Nephron progenitor cell (in vitro differentiated cells): ENCODE data around the gene TSPAN4.

Source experiments
- DNase-seq: peaks from one replicate; pipeline ENCODE4 v3.0.0; 2021
- H3K27ac Mint-ChIP-seq: 2 replicates; pipeline ENCODE4 v1.8.0; 2021; ENCODE audit warnings: mild to moderate bottlenecking, moderate library complexity, mixed read lengths
- H3K27me3 Mint-ChIP-seq: 2 replicates; pipeline ENCODE4 v1.8.0; 2021; ENCODE audit warnings: mild to moderate bottlenecking, low read depth, mixed read lengths; ENCODE audit not compliant: poor library complexity
- H3K36me3 Mint-ChIP-seq: 2 replicates; pipeline ENCODE4 v1.8.0; 2021; ENCODE audit warnings: low read depth, mixed read lengths
- H3K4me1 Mint-ChIP-seq: 2 replicates; pipeline ENCODE4 v1.8.0; 2021; ENCODE audit warnings: mixed read lengths
- H3K4me3 Mint-ChIP-seq: 2 replicates; pipeline ENCODE4 v1.8.0; 2021; ENCODE audit warnings: mild to moderate bottlenecking, moderate library complexity, mixed read lengths
- H3K9me3 Mint-ChIP-seq: 2 replicates; pipeline ENCODE4 v1.8.0; 2021; ENCODE audit warnings: mild to moderate bottlenecking, moderate library complexity, mixed read lengths
- TF ChIP-seq, protein P1 (sequence below): fragments of 200-600 bp; sonication (generic); IDR thresholded peaks from 2 replicates; pipeline ENCODE4 v1.5.0; 2021; ENCODE audit warnings: antibody characterized with exemption

Gene TSPAN4

DNA sequence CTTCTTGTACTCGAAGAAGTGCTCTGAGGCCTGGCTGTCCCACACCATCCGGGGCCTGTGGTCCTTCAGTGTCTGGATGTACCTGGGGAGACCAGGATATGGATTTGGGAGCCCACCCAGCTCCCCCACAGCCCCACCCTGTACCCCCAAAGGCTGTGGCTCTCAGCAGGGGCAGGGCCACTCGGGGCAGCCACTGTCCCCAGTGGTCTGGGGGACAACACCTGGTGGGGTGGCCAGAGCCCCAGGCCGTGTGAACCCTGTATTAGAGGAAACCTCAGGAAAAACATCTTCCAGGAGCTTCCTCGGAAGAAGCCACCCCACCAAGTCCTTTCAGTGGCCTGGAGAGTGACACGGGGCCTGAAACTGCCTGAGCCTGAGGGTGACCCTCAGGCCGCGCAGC lies 27.8 kb downstream of the TSPAN4 start:
- H3K4me3 Mint-ChIP-seq = no peak overlapping the region
- peaks cover 15% of the 10 kb centered on the region for H3K36me3 Mint-ChIP-seq
- no peak for DNase-seq
- H3K27ac Mint-ChIP-seq = no peak overlapping the region
- H3K9me3 Mint-ChIP-seq = no peaks in the 10 kb centered on the region
- TF ChIP-seq, protein P1, sequence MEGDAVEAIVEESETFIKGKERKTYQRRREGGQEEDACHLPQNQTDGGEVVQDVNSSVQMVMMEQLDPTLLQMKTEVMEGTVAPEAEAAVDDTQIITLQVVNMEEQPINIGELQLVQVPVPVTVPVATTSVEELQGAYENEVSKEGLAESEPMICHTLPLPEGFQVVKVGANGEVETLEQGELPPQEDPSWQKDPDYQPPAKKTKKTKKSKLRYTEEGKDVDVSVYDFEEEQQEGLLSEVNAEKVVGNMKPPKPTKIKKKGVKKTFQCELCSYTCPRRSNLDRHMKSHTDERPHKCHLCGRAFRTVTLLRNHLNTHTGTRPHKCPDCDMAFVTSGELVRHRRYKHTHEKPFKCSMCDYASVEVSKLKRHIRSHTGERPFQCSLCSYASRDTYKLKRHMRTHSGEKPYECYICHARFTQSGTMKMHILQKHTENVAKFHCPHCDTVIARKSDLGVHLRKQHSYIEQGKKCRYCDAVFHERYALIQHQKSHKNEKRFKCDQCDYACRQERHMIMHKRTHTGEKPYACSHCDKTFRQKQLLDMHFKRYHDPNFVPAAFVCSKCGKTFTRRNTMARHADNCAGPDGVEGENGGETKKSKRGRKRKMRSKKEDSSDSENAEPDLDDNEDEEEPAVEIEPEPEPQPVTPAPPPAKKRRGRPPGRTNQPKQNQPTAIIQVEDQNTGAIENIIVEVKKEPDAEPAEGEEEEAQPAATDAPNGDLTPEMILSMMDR = no peak
- H3K4me1 Mint-ChIP-seq = peaks cover 5% of the 10 kb centered on the region
- no peaks in the 10 kb centered on the region for H3K27me3 Mint-ChIP-seq

DNA sequence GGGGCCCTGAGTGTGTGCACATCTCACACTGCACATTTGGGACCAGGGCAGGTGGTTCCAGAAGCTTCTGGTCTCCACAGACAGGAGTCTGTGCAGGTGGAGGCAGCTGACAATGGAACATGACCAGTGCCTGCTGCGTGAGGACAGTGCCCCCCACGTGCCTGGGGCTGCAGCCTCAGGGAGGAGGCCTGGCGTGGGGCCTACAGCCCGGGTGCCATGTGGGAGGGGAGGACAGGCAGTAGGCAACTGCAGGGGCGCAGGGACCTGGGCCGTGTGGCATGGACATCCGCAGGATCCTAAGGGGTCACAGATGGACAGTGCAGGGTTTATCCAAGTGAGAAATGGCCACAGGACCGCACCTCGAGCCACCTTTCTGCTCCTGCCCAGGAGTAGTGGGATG lies 28.8 kb downstream of the TSPAN4 start:
- DNase-seq = no peak
- peaks cover 22% of the 10 kb centered on the region for H3K36me3 Mint-ChIP-seq
- TF ChIP-seq, protein P1 = no peak
- H3K4me3 Mint-ChIP-seq = no peak overlapping the region
- H3K27me3 Mint-ChIP-seq = no peaks in the 10 kb centered on the region
- H3K9me3 Mint-ChIP-seq = no peaks in the 10 kb centered on the region
- H3K4me1 Mint-ChIP-seq = peaks cover 5% of the 10 kb centered on the region
- no peak overlapping the region for H3K27ac Mint-ChIP-seq

DNA sequence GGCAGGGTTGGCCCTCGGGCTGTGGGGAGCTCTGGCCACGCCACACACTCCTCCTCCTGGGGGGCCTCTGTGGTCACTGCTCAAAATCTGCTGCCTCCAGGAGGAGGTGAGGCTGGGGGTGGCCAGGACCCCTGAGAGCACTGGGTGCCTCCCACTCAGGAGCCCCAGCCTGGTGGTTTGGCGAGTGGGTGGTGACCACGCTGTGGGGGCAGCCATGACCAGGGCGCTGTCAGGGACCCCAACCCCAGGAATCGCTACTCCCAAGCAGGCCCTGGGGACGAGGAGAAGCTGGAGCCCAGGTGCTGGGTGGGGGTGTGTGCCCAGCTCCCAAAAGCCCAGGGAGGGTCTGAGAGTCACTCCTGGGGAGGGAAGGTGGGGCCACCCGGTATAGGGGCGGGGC lies 30.1 kb downstream of the TSPAN4 start:
- DNase-seq = no peak
- TF ChIP-seq, protein P1 = no peak
- H3K4me1 Mint-ChIP-seq = peaks cover 8% of the 10 kb centered on the region
- H3K36me3 Mint-ChIP-seq = peaks cover 28% of the 10 kb centered on the region
- no peak overlapping the region for H3K4me3 Mint-ChIP-seq
- H3K27me3 Mint-ChIP-seq = no peaks in the 10 kb centered on the region
- no peaks in the 10 kb centered on the region for H3K9me3 Mint-ChIP-seq
- no peak overlapping the region for H3K27ac Mint-ChIP-seq

DNA sequence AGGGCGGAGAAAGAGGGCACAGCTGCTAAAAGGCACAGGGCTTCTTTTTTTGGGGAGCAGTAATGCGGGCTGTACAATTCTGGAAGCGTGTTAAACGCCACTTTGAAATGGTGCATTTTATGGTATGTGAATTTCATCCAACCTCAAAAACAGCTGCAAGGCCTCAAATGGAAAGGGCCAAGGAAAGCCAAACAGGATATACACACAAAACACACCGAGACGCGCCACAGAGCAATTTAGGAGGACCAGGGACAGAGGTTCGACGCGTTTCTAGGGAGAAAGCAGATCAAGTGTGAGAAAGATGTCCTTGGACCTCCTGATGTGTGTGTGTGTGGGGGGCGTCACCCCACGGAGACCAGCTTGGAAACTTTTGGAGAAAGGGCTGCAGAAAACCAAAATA lies 31.1 kb downstream of the TSPAN4 start:
- Mint-ChIP-seq H3K36me3 (peaks cover 31% of the 10 kb centered on the region), H3K27ac (peak overlapping the region; percentile 66), H3K4me1 (peaks cover 10% of the 10 kb centered on the region), H3K27me3 (no peaks in the 10 kb centered on the region), H3K9me3 (no peaks in the 10 kb centered on the region), H3K4me3 (no peak overlapping the region)
- TF ChIP-seq, protein P1 = no peak
- DNase-seq = no peak

DNA sequence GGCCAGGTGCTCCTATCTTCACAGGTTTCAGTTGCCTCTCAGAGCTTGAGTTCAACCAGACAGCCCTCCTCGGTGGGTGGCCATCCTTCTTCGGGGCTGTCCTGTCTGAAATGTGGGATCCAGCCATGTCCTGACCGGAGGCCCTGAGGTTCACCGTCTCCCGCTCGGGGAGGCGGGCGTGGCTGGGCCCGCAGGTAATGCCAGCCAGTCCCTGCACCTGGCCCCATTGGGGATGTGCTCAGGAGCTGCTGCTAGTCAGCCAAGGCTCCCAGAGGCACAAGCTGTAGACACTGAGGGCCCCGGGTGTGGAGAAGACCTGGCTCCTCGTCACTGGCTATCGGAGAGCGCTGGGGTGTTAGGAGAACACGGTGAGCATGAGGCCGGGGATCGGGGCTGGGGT lies 32.6 kb downstream of the TSPAN4 start:
- no peak overlapping the region for H3K27ac Mint-ChIP-seq
- H3K4me3 Mint-ChIP-seq = no peak overlapping the region
- no peaks in the 10 kb centered on the region for H3K9me3 Mint-ChIP-seq
- DNase-seq = no peak
- peaks cover 39% of the 10 kb centered on the region for H3K36me3 Mint-ChIP-seq
- peaks cover 6% of the 10 kb centered on the region for H3K4me1 Mint-ChIP-seq
- TF ChIP-seq, protein P1 = no peak
- no peaks in the 10 kb centered on the region for H3K27me3 Mint-ChIP-seq

DNA sequence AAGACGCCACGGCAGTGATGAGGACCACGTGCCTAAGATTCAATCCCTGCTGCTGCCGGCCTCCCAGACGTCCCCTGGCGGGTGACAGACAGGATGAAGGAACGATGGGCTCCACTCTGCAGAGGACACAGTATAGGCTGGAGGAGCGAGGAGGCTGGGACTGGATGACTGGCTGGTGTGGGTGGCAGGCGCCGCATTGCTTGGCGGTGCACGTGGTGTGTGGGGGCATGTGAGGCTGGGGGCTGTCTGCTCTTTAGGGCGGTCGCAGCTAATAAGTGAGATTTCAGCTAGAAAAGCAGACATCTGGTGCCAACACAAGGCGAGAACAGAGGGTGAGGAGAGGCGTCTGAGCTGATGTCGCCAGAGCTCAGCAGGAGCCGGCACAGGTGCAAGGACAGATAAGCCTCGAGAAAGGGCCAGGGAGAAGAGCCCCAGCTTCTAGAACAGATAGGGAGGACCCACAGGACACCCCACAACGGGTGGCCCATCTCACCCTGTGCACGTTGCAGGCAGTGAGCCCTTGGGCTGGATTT lies 33.2 kb downstream of the TSPAN4 start:
- DNase-seq = no peak
- no peaks in the 10 kb centered on the region for H3K9me3 Mint-ChIP-seq
- H3K4me1 Mint-ChIP-seq = peaks cover 12% of the 10 kb centered on the region
- H3K27me3 Mint-ChIP-seq = no peaks in the 10 kb centered on the region
- no peak overlapping the region for H3K27ac Mint-ChIP-seq
- no peak overlapping the region for H3K4me3 Mint-ChIP-seq
- peaks cover 44% of the 10 kb centered on the region for H3K36me3 Mint-ChIP-seq
- TF ChIP-seq, protein P1 = no peak
